Suprapubic skin (tissue), 4 donors: ENCODE measurements around the gene TSPEAR.

Experiments
- EP300 ChIP-seq: sonication (generic); formaldehyde crosslinking; IDR thresholded peaks from one replicate; pipeline ENCODE4 v1.6.1; 2017; ENCODE audit warnings: antibody characterized with exemption
- POLR2A ChIP-seq, 2 donors: fragments of 450-650 bp; IDR thresholded peaks; one replicate each; pipeline ENCODE4 v1.6.1; 2017; ENCODE audit warnings: antibody characterized with exemption in 2 of 2, mild to moderate bottlenecking in 2 of 2, moderate library complexity in 2 of 2
- POLR2AphosphoS5 ChIP-seq, 3 donors: sonication (generic); formaldehyde crosslinking; IDR thresholded peaks; one replicate each; pipeline ENCODE4 v1.6.1; 2017; ENCODE audit warnings: antibody characterized with exemption in 3 of 3
- TF ChIP-seq, protein P1 (sequence below), 2 donors: fragments of 200-600 bp in 1 of 2; fragments of 450-650 bp in 1 of 2; sonication (generic) in 1 of 2; IDR thresholded peaks; one replicate each; pipeline ENCODE4 v1.5.1; 2016 to 2019; ENCODE audit warnings: antibody characterized with exemption in 2 of 2, mild to moderate bottlenecking in 1 of 2, moderate library complexity in 1 of 2

DNA sequence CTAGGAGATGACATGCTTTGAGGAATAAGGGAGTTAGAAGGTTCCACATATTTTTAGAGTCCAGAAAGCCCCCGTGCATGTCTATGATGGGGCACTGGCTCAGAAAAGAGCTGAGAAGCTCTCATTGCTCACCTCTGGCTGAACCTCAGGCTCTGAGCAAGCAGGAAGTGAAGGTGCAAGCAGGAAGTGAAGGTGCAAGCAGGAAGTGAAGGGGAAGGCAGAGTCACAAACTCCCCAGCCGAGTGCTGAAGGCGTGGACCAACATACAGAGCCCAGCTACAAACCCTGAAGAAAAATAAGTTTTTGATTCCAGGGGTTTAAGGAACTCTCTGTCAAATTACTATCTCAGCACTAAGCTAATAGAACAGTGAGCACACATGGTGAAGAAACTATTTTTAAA lies 92.5 kb downstream of the TSPEAR start:
- TF ChIP-seq, protein P1, sequence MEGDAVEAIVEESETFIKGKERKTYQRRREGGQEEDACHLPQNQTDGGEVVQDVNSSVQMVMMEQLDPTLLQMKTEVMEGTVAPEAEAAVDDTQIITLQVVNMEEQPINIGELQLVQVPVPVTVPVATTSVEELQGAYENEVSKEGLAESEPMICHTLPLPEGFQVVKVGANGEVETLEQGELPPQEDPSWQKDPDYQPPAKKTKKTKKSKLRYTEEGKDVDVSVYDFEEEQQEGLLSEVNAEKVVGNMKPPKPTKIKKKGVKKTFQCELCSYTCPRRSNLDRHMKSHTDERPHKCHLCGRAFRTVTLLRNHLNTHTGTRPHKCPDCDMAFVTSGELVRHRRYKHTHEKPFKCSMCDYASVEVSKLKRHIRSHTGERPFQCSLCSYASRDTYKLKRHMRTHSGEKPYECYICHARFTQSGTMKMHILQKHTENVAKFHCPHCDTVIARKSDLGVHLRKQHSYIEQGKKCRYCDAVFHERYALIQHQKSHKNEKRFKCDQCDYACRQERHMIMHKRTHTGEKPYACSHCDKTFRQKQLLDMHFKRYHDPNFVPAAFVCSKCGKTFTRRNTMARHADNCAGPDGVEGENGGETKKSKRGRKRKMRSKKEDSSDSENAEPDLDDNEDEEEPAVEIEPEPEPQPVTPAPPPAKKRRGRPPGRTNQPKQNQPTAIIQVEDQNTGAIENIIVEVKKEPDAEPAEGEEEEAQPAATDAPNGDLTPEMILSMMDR (IDR thresholded peaks at IDR 0.05), result no peak
- TF ChIP-seq EP300, result no peak
- TF ChIP-seq POLR2AphosphoS5 (IDR thresholded peaks at IDR 0.05), result no peak
- TF ChIP-seq POLR2A (IDR thresholded peaks at IDR 0.05), result no peak
